SK-N-SH (cell line): ENCODE data around the gene SRPK1. TPM values are rescaled to one million over a fixed set of nuclear protein-coding genes. Genes with fewer than 3 reads are reported as not detected.

Source experiments
- CTCF ChIA-PET: fragments of 300-600, 350-600 bp; formaldehyde crosslinking; extraction: SDS; loops from one replicate; lab custom pipeline; 2021; lab: Yijun Ruan, JAX
- POLR2A ChIA-PET: fragments of 350-600 bp; sonication (Branson Sonifier 250); formaldehyde crosslinking; extraction: SDS; loops from one replicate; lab custom pipeline; 2020; ENCODE audit warnings: antibody characterized with exemption, inconsistent platforms; lab: Yijun Ruan, JAX
- DNase-seq: peaks from one replicate; pipeline ENCODE4 v3.0.0; 2012
- H2AFZ ChIP-seq: fragments of 200-600 bp; sonication (generic); 2 replicates; pipeline ENCODE4 v1.8.1; 2016; ENCODE audit warnings: antibody characterized with exemption, mild to moderate bottlenecking, low read depth
- H3F3A ChIP-seq: fragments of 200-600 bp; sonication (generic); replicated peaks from 2 replicates; pipeline ENCODE3; 2016; ENCODE audit warnings: antibody characterized with exemption, mild to moderate bottlenecking; ENCODE audit not compliant: insufficient read depth
- H3K27ac ChIP-seq, 2 experiments: fragments of 200-500 bp in 1 of 2; fragments of 200-600 bp in 1 of 2; sonication (Bioruptor generic) in 1 of 2; sonication (generic), shearing (Covaris generic) in 1 of 2; 2 replicates each; pipeline versions ENCODE4 v1.5.1 to v1.6.1; 2014 to 2016; ENCODE audit warnings: low read depth in 2 of 2, inconsistent platforms in 1 of 2, low read length in 1 of 2, mild to moderate bottlenecking in 1 of 2, mixed read lengths in 1 of 2
- H3K27me3 ChIP-seq: fragments of 200-600 bp; sonication (generic), shearing (Covaris generic); 2 replicates; pipeline ENCODE4 v1.6.1; 2016; ENCODE audit warnings: mixed run types; ENCODE audit not compliant: insufficient read depth
- H3K36me3 ChIP-seq, 2 experiments: fragments of 200-500 bp in 1 of 2; fragments of 200-600 bp in 1 of 2; sonication (Bioruptor generic) in 1 of 2; sonication (generic) in 1 of 2; replicated peaks in 1 of 2; 2 replicates each; pipeline versions ENCODE3 to v1.5.1; 2014 to 2016; ENCODE audit warnings: low read length in 1 of 2, mild to moderate bottlenecking in 1 of 2; ENCODE audit not compliant: insufficient read depth in 2 of 2, control insufficient read depth in 1 of 2
- H3K4me1 ChIP-seq, 2 experiments: fragments of 200-500 bp in 1 of 2; fragments of 200-600 bp in 1 of 2; sonication (Bioruptor generic) in 1 of 2; sonication (generic), shearing (Covaris generic) in 1 of 2; 2 replicates each; pipeline versions ENCODE4 v1.5.1 to v1.6.1; 2014 to 2016; ENCODE audit warnings: low read depth in 1 of 2, low read length in 1 of 2, mixed run types in 1 of 2; ENCODE audit not compliant: insufficient read depth in 2 of 2, control insufficient read depth in 1 of 2
- H3K4me2 ChIP-seq: fragments of 200-600 bp; sonication (generic), shearing (Covaris generic); 2 replicates; pipeline ENCODE4 v1.6.1; 2017; ENCODE audit warnings: mixed run types
- H3K4me3 ChIP-seq, 2 experiments: fragments of 200-500 bp in 1 of 2; fragments of 200-600 bp in 1 of 2; sonication (Bioruptor generic) in 1 of 2; sonication (generic), shearing (Covaris generic) in 1 of 2; 2 replicates each; pipeline versions ENCODE4 v1.5.1 to v1.8.1; 2014 to 2016; ENCODE audit warnings: low read depth in 2 of 2, inconsistent platforms in 1 of 2, low read length in 1 of 2, mild to moderate bottlenecking in 1 of 2, mixed read lengths in 1 of 2, moderate library complexity in 1 of 2
- H3K79me2 ChIP-seq: fragments of 200-600 bp; sonication (generic); 2 replicates; pipeline ENCODE4 v1.8.1; 2017; ENCODE audit warnings: mild to moderate bottlenecking; ENCODE audit not compliant: insufficient read depth
- H3K9ac ChIP-seq: fragments of 200-600 bp; sonication (generic); 2 replicates; pipeline ENCODE4 v1.6.1; 2017; ENCODE audit warnings: mixed run types
- H3K9me2 ChIP-seq: fragments of 200-600 bp; sonication (generic); 2 replicates; pipeline ENCODE4 v1.6.1; 2017; ENCODE audit warnings: mixed run types
- H3K9me3 ChIP-seq: fragments of 200-600 bp; sonication (generic); 2 replicates; pipeline ENCODE4 v1.6.1; 2017; ENCODE audit warnings: mixed run types, mild to moderate bottlenecking, moderate library complexity
- H4K20me1 ChIP-seq: fragments of 200-600 bp; sonication (generic); 2 replicates; pipeline ENCODE4 v1.6.1; 2017; ENCODE audit warnings: mild to moderate bottlenecking, mixed run types; ENCODE audit not compliant: insufficient read depth
- CHD2 ChIP-seq: fragments of 150-350 bp; IDR thresholded peaks from 2 replicates; pipeline ENCODE4 v1.6.1; 2018; ENCODE audit warnings: low read length; ENCODE audit not compliant: partially characterized antibody
- FOXJ3 ChIP-seq: sonication (generic); formaldehyde crosslinking; IDR thresholded peaks from 2 replicates; pipeline ENCODE4 v1.5.1; 2020; ENCODE audit warnings: mild to moderate bottlenecking, missing genetic modification reagents
- MEF2A ChIP-seq: IDR thresholded peaks from 2 replicates; pipeline ENCODE4 v1.4.0; 2012; ENCODE audit warnings: low read depth, borderline replicate concordance
- SIN3A ChIP-seq: IDR thresholded peaks from 2 replicates; pipeline ENCODE4 v1.6.1; 2012; ENCODE audit warnings: low read depth, mild to moderate bottlenecking, low read length, moderate library complexity, borderline replicate concordance
- SMC3 ChIP-seq: IDR thresholded peaks from 2 replicates; pipeline ENCODE4 v1.6.1; 2012; ENCODE audit warnings: low read depth, low read length, improper control_type of control experiment
- TAF1 ChIP-seq: IDR thresholded peaks from 2 replicates; pipeline ENCODE4 v1.6.1; 2012; ENCODE audit warnings: low read depth, mild to moderate bottlenecking, low read length, moderate library complexity, borderline replicate concordance
- TEAD4 ChIP-seq: IDR thresholded peaks from 2 replicates; pipeline ENCODE4 v1.4.0; 2012; ENCODE audit warnings: mild to moderate bottlenecking, borderline replicate concordance; ENCODE audit not compliant: insufficient read depth
- WGBS: methylation state at CpG from one replicate; pipeline ENCODE4 v1.1.6; 2017; ENCODE audit warnings: low lambda C conversion rate; 5-methylcytosine and 5-hydroxymethylcytosine counted together
- polyA plus RNA-seq, 3 experiments: library from polyadenylated mRNA; depleted of rRNA; stranded (reverse); fragments of >200 nt; gene quantifications; 2 replicates each; pipeline ENCODE4 v1.2.3, GENCODE V29; 2012
- TF ChIP-seq, protein P1 (sequence below): fragments of 150-350 bp; IDR thresholded peaks from 2 replicates; pipeline ENCODE4 v1.6.1; 2016; ENCODE audit warnings: mild to moderate bottlenecking, low read depth, low read length
- TF ChIP-seq, protein P2 (sequence below): IDR thresholded peaks from 2 replicates; pipeline ENCODE4; 2012
- TF ChIP-seq, protein P3 (sequence below): IDR thresholded peaks from 2 replicates; pipeline ENCODE4 v1.6.1; 2012; ENCODE audit warnings: mild to moderate bottlenecking, low read depth, low read length, moderate library complexity

The SRPK1 gene
- polyA plus RNA-seq, 1 of the 3 experiments (the other 2 are of a cell fraction) = 10.6 TPM

DNA sequence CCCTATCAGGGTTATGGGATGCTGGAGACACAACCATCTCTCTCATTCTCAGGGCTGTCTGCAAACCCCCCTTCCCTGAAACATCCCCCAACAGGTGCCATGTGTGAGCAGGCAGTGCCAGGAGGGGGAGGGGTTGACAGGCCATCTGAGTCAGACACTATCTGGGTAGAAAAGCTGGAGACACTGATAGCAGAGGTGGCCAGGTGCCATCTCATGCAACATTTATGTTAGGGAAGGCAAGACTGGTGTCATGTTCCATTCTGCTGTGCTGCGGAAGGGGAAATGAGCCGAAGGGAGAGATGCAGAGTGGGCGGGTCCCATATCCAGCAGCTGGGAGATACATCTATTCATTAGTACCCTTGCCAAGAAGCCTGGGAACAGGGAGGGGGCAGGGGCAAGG, 112.2 kb downstream of the SRPK1 start:
- H2AFZ ChIP-seq = no peak overlapping the region
- no peaks in the 10 kb centered on the region for H3K79me2 ChIP-seq
- no peaks in the 10 kb centered on the region for H3K9me2 ChIP-seq
- H3K9me3 ChIP-seq = no peaks in the 10 kb centered on the region
- H3F3A ChIP-seq = no peaks in the 10 kb centered on the region
- H3K4me2 ChIP-seq = no peak overlapping the region
- WGBS = 65% methylated on average over 3 of the region's 3 CpGs
- H3K36me3 ChIP-seq = no peaks in the 10 kb centered on the region
- peaks cover 7 to 8% of the 10 kb centered on the region in 2 experiments; a peak in 2 of 4 replicates for H3K4me1 ChIP-seq
- no peak for DNase-seq
- no peak overlapping the region for H3K4me3 ChIP-seq
- H3K27me3 ChIP-seq = no peaks in the 10 kb centered on the region
- CTCF ChIA-PET = no interaction called here
- TF ChIP-seq, protein P1, sequence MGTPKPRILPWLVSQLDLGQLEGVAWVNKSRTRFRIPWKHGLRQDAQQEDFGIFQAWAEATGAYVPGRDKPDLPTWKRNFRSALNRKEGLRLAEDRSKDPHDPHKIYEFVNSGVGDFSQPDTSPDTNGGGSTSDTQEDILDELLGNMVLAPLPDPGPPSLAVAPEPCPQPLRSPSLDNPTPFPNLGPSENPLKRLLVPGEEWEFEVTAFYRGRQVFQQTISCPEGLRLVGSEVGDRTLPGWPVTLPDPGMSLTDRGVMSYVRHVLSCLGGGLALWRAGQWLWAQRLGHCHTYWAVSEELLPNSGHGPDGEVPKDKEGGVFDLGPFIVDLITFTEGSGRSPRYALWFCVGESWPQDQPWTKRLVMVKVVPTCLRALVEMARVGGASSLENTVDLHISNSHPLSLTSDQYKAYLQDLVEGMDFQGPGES = no peak
- TF ChIP-seq SMC3 (no peak), SIN3A (no peak), CHD2 (no peak), TAF1 (no peak), MEF2A (no peak), FOXJ3 (CRISPR knock-in tag) (no peak), TEAD4 (no peak)
- TF ChIP-seq, protein P2, sequence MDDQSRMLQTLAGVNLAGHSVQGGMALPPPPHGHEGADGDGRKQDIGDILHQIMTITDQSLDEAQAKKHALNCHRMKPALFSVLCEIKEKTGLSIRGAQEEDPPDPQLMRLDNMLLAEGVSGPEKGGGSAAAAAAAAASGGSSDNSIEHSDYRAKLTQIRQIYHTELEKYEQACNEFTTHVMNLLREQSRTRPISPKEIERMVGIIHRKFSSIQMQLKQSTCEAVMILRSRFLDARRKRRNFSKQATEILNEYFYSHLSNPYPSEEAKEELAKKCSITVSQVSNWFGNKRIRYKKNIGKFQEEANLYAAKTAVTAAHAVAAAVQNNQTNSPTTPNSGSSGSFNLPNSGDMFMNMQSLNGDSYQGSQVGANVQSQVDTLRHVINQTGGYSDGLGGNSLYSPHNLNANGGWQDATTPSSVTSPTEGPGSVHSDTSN = no peak
- POLR2A ChIA-PET = no interaction called here
- no peaks in the 10 kb centered on the region for H4K20me1 ChIP-seq
- no peak overlapping the region for H3K27ac ChIP-seq
- H3K9ac ChIP-seq = no peak overlapping the region

DNA sequence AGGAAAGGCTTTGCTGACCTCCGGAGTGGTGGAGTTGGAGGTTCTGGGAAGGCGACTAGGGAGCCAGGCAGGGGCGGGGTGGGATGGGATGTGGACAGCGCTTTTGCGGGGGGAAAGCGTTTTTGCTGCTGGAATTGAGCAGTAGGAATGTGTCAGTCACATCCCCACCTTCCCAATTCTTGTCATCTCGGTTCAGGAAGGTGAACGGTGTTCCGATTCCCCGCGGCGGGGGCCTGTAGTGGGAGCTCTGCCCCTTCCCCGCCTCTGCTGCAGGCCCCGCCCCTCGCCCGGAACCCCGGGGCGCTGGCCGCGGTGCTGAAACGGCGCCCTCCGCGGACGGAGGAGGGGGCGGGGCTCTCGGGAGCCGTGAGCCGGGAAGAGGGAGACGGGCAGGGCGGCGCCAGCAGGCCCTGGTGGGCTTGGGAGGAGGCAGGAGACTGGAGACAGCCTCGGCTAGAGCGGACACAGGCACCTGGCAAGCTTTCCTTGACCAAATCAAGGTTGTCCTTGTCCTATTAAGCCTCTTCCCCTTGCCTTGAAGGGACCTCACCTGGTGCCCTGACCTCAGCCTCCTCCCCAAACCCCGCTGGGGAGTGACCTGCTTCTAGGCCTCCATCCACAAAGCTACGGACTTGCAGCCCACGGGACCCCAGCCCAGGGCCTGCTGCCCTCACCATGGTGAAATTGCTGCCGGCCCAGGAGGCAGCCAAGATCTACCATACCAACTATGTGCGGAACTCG, 115.7 kb downstream of the SRPK1 start, which contains the start of gene LHFPL5:
Gene LHFPL5 (plus strand): TSS at position 357 of the 741 bp plus-strand sequence. CDS start 319 bp downstream, at position 676.
- no peaks in the 10 kb centered on the region for H3K36me3 ChIP-seq
- ChIA-PET CTCF (interaction anchor here (0.6 kb wide), 1 partner anchor 26 kb away, joined by 3 read pairs; no protein-coding TSS in a partner anchor), POLR2A (interaction anchor here (0.6 to 1.0 kb wide), 2 partner anchors 13 to 16 kb away, joined by 3 to 4 read pairs; no protein-coding TSS in a partner anchor)
- H4K20me1 ChIP-seq = no peaks in the 10 kb centered on the region
- TF ChIP-seq CHD2 (peak; percentile 39), MEF2A (no peak)
- TF ChIP-seq, protein P3, sequence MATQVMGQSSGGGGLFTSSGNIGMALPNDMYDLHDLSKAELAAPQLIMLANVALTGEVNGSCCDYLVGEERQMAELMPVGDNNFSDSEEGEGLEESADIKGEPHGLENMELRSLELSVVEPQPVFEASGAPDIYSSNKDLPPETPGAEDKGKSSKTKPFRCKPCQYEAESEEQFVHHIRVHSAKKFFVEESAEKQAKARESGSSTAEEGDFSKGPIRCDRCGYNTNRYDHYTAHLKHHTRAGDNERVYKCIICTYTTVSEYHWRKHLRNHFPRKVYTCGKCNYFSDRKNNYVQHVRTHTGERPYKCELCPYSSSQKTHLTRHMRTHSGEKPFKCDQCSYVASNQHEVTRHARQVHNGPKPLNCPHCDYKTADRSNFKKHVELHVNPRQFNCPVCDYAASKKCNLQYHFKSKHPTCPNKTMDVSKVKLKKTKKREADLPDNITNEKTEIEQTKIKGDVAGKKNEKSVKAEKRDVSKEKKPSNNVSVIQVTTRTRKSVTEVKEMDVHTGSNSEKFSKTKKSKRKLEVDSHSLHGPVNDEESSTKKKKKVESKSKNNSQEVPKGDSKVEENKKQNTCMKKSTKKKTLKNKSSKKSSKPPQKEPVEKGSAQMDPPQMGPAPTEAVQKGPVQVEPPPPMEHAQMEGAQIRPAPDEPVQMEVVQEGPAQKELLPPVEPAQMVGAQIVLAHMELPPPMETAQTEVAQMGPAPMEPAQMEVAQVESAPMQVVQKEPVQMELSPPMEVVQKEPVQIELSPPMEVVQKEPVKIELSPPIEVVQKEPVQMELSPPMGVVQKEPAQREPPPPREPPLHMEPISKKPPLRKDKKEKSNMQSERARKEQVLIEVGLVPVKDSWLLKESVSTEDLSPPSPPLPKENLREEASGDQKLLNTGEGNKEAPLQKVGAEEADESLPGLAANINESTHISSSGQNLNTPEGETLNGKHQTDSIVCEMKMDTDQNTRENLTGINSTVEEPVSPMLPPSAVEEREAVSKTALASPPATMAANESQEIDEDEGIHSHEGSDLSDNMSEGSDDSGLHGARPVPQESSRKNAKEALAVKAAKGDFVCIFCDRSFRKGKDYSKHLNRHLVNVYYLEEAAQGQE = peak; percentile 98
- no peaks in the 10 kb centered on the region for H3K9me3 ChIP-seq
- no peaks in the 10 kb centered on the region for H3K9me2 ChIP-seq
- H3K4me1 ChIP-seq = peaks cover 0 to 7% of the 10 kb centered on the region in 2 experiments; a peak in 1 of 4 replicates
- H3K27me3 ChIP-seq = no peaks in the 10 kb centered on the region
- no peaks in the 10 kb centered on the region for H3K79me2 ChIP-seq
- DNase-seq = peak; percentile 95
- H2AFZ ChIP-seq = 0 out of 2 replicates have a peak within 1 kb of the TSS, but pooled peaks have one; percentile 51
- no peak within 1 kb of the TSS; a peak in 1 of 4 replicates for H3K27ac ChIP-seq
- H3K9ac ChIP-seq = no peak within 1 kb of the TSS
- H3F3A ChIP-seq = no peaks in the 10 kb centered on the region
- peak within 1 kb of the TSS; percentile 43 to 47 for H3K4me3 ChIP-seq
- 20% methylated on average over 14 of the region's 40 CpGs for WGBS
- peak within 1 kb of the TSS; percentile 71 for H3K4me2 ChIP-seq
